ENCODE measurements around the gene IFI27L2.

IFI27L2 gene

GRCh38 chr14:94145902-94146527 lies 16.6 kb upstream of the IFI27L2 start:
- DNase-seq, result no peak

GRCh38 chr14:94144765-94145164 lies 15.4 kb upstream of the IFI27L2 start:
- no peak for DNase-seq

- DNase-seq, result no peak
Measured at GRCh38 chr14:94143711-94144110, 14.3 kb upstream of the IFI27L2 start.

- no peak for DNase-seq
Measured at GRCh38 chr14:94143239-94143638, 13.8 kb upstream of the IFI27L2 start.

GRCh38 chr14:94142836-94143235 lies 13.4 kb upstream of the IFI27L2 start:
- DNase-seq, result no peak

- DNase-seq, result no peak
Measured at GRCh38 chr14:94142247-94142646, 12.8 kb upstream of the IFI27L2 start.

- DNase-seq, result no peak
Measured at GRCh38 chr14:94139421-94139820, 10.0 kb upstream of the IFI27L2 start.

GRCh38 chr14:94139006-94139405 lies 9.6 kb upstream of the IFI27L2 start:
- no peak for DNase-seq

GRCh38 chr14:94138251-94138650 lies 8.8 kb upstream of the IFI27L2 start:
- DNase-seq, result no peak

GRCh38 chr14:94136575-94137331 lies 7.3 kb upstream of the IFI27L2 start:
- DNase-seq, result peak; percentile 76

GRCh38 chr14:94135476-94135875 lies 6.1 kb upstream of the IFI27L2 start:
- DNase-seq, result no peak

- DNase-seq, result peak; percentile 36
Measured at GRCh38 chr14:94132285-94132887, 3.0 kb upstream of the IFI27L2 start.

GRCh38 chr14:94129758-94130414 lies 482 bp upstream of the IFI27L2 start:
- no peak for DNase-seq

GRCh38 chr14:94128216-94128839 lies 1.1 kb downstream of the IFI27L2 start:
- no peak for DNase-seq

- no peak for DNase-seq
Measured at GRCh38 chr14:94127330-94127729, 2.1 kb downstream of the IFI27L2 start.

- DNase-seq, result no peak
Measured at GRCh38 chr14:94126800-94127199, 2.6 kb downstream of the IFI27L2 start.

- DNase-seq, result no peak
Measured at GRCh38 chr14:94126419-94126677, 3.1 kb downstream of the IFI27L2 start.

- DNase-seq, result no peak
Measured at GRCh38 chr14:94125659-94126418, 3.6 kb downstream of the IFI27L2 start.

- DNase-seq, result no peak
Measured at GRCh38 chr14:94124582-94125377, 4.6 kb downstream of the IFI27L2 start.

GRCh38 chr14:94123868-94124267 lies 5.5 kb downstream of the IFI27L2 start:
- no peak for DNase-seq

GRCh38 chr14:94123296-94123695 lies 6.1 kb downstream of the IFI27L2 start:
- no peak for DNase-seq

- DNase-seq, result no peak
Measured at GRCh38 chr14:94122438-94122837, 7.0 kb downstream of the IFI27L2 start.

Measured in T1000 (cell line).